Measurements from ENCODE around the gene SHH.

SHH gene

DNA sequence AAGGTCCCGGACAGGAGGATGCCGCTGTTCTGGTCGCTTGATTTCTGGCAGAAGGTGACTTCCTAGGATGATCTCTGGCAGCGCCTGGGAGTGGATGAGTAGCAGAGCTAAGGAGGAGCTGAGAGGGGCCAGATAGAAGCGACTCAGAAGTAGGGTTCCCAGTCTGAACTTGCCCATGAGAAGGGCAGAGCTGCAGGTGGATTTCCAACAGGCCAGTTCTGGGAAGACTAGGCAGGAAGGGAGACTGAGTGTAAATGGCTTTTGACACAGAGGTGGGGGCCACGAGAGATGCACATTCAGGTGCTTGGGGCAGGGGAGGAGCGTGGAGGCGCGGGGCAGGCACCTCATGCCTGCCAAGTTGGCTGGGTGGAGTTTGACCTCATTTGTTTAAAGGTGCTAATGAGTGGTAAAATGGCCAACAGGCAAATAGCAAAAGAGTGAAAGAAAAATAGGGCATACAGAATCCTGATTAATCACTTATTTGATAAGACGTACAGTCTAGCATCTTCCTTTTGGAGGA lies 58.8 kb downstream of the SHH start:
- Histone ChIP-seq H3K27ac (ENCODE audit: low read depth, low read length) (no peak overlapping the region), H3K36me3 (ENCODE audit: insufficient read depth, low read length) (peaks cover 12% of the 10 kb centered on the region), H3K9me3 (ENCODE audit: low read length) (no peaks in the 10 kb centered on the region), H3K27me3 (ENCODE audit: control insufficient read depth in 1 of 2, insufficient read depth in 2 of 2, low read length in 2 of 2) (no peaks in the 10 kb centered on the region), H3K4me1 (ENCODE audit: insufficient read depth, low read length) (peaks cover 53% of the 10 kb centered on the region), H3K4me3 (ENCODE audit: low read depth in 1 of 2, low read length in 2 of 2) (no peak overlapping the region), H3K9ac (ENCODE audit: low read length) (no peak overlapping the region)

DNA sequence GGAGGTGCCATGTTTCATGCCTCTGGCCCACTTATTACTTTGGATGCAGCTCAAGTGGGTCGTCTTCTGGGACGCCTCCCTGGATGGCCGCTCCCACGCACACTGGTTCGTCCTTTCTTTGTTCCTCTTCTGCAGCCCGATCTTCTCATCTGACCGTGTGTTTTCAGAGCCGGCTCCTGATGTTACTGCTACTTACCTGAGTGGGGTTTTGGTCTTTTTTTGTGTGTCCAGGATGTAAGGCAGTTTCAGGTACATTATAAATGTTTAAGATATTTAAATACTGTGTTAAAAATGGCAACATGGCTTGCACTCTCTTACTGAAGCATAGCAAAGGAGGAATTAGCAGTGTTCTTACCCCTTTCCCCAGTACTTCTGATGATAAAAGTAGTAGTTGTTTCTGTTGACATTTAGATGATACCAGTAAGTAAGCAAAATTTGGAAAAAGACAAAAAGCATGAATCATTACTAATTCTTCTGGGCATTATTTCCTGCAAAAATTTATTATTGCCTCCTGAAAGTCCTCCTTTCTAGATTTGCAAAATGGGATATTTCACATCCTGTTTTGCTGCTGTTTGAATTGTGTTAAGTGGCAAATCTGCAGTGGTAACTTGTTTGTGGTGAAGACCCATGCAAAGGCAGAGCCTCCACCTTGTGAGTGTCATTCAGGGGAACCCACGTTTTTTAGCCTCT lies 59.4 kb downstream of the SHH start:
- Histone ChIP-seq H3K4me3 (ENCODE audit: low read depth in 1 of 2, low read length in 2 of 2) (no peak overlapping the region), H3K4me1 (ENCODE audit: insufficient read depth, low read length) (peaks cover 58% of the 10 kb centered on the region), H3K27ac (ENCODE audit: low read depth, low read length) (no peak overlapping the region), H3K9me3 (ENCODE audit: low read length) (no peaks in the 10 kb centered on the region), H3K36me3 (ENCODE audit: insufficient read depth, low read length) (peaks cover 11% of the 10 kb centered on the region), H3K27me3 (ENCODE audit: control insufficient read depth in 1 of 2, insufficient read depth in 2 of 2, low read length in 2 of 2) (no peaks in the 10 kb centered on the region), H3K9ac (ENCODE audit: low read length) (no peak overlapping the region)

GRCh38 chr7:155751409-155751808 lies 60.9 kb downstream of the SHH start:
- Histone ChIP-seq H3K4me3 (ENCODE audit: low read depth in 1 of 2, low read length in 2 of 2) (no peak overlapping the region), H3K9me3 (ENCODE audit: low read length) (no peaks in the 10 kb centered on the region), H3K27ac (ENCODE audit: low read depth, low read length) (no peak overlapping the region), H3K27me3 (ENCODE audit: control insufficient read depth in 1 of 2, insufficient read depth in 2 of 2, low read length in 2 of 2) (no peaks in the 10 kb centered on the region), H3K9ac (ENCODE audit: low read length) (no peak overlapping the region), H3K4me1 (ENCODE audit: insufficient read depth, low read length) (peaks cover 58% of the 10 kb centered on the region), H3K36me3 (ENCODE audit: insufficient read depth, low read length) (peaks cover 8% of the 10 kb centered on the region)

DNA sequence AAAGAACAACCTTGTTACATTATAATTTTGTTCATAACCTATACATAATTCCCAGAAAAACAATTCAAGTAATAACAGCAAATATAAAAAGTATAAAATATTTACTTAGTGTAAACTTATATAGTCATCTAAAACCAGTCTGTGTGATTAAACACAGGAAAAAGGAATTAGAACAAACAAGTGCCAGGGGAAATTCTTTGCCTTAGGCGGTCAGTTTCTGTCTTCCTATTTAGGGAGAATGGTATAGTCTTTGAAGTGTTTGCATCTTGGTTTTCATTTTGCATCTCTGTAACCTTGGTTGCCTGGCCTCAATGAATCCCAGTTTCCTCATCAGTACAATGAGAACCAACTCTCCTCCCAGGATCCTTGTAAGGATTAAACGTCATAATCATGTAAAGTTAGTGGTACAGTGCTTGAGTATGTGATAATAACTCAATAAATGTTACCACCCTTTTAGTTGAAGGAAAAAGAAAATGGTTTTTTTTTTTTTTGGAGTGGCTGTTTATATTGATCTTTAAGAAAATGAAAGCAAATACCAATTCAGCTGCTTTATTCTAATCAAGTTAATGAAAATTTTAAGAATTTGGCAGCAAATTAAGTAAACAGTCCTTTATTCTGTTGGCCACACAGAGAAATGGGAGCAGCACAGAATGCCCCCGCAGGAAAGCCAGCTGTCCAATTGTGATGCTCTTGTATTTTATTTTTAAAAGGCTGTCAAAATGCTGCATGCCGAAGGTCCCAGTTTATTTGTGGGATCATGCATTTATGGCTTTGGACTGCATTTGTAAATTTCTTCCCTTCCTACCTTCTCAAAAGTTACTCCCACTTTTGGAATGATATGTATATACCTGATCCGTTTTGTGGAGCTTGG lies 61.8 kb downstream of the SHH start:
- H3K9me3 ChIP-seq (ENCODE audit: low read length) = no peaks in the 10 kb centered on the region
- peaks cover 58% of the 10 kb centered on the region for H3K4me1 ChIP-seq (ENCODE audit: insufficient read depth, low read length)
- H3K4me3 ChIP-seq (ENCODE audit: low read depth in 1 of 2, low read length in 2 of 2) = no peak overlapping the region
- H3K36me3 ChIP-seq (ENCODE audit: insufficient read depth, low read length) = peaks cover 17% of the 10 kb centered on the region
- H3K27me3 ChIP-seq (ENCODE audit: control insufficient read depth in 1 of 2, insufficient read depth in 2 of 2, low read length in 2 of 2) = no peaks in the 10 kb centered on the region
- no peak overlapping the region for H3K27ac ChIP-seq (ENCODE audit: low read depth, low read length)
- H3K9ac ChIP-seq (ENCODE audit: low read length) = no peak overlapping the region
